Measurements from ENCODE around the gene GGNBP2. TPM values are rescaled to one million over a fixed set of nuclear protein-coding genes. Genes with fewer than 3 reads are reported as not detected.

The GGNBP2 gene
- total and polyA plus RNA-seq, 2 of the 8 experiments (the other 6 are each of a cell fraction or from before 2014, with no cell fraction given), result 29.2 to 35.8 TPM

GRCh38 chr17:36611345-36612072 lies 66.8 kb downstream of the GGNBP2 start:
- H3K4me2 ChIP-seq (ENCODE audit: insufficient read depth in 1 of 2, low read depth in 2 of 2, low read length in 2 of 2), result no peak overlapping the region
- 0 out of 4 replicates have a peak, but pooled peaks cover 0 to 2% of the 10 kb centered on the region in 2 experiments for H3K79me2 ChIP-seq (ENCODE audit: control insufficient read depth in 1 of 2, insufficient read depth in 2 of 2, low read length in 2 of 2)
- no peak overlapping the region for H2BK12ac ChIP-seq (ENCODE audit: low read depth, low read length)
- no peak overlapping the region for H4K91ac ChIP-seq (replicated peaks; ENCODE audit: insufficient read length, low read length)
- 0 out of 8 replicates have a peak, but pooled peaks cover 0 to 3% (median 0%) of the 10 kb centered on the region in 4 experiments for H3K36me3 ChIP-seq (ENCODE audit: control insufficient read depth in 2 of 4, insufficient read depth in 4 of 4, low read length in 3 of 4)
- DNase-seq (ENCODE audit: low read depth in 1 of 2, low spot score in 2 of 2), result no peak
- H3K9ac ChIP-seq (replicated peaks in 1 of 4; ENCODE audit: extremely low read depth in 1 of 4, low read depth in 3 of 4, low read length in 3 of 4), result no peak overlapping the region
- no peak overlapping the region for H3K4ac ChIP-seq (replicated peaks; ENCODE audit: insufficient read length, low read depth, low read length)
- CTCF ChIA-PET (ENCODE audit: partially characterized antibody), result interaction anchor here (1.2 to 9.9 kb wide), 9 partner anchors 9 to 628 kb away, joined by 3 to 122 read pairs (median 4); partner anchors contain the start of gene MRM1
- H4K20me1 ChIP-seq (replicated peaks in 1 of 2; ENCODE audit: control insufficient read depth in 1 of 2, insufficient read depth in 2 of 2, low read length in 2 of 2), result peaks cover 2 to 3% of the 10 kb centered on the region in 2 experiments
- no peak overlapping the region for H2BK5ac ChIP-seq (ENCODE audit: low read depth, low read length)
- H3K4me1 ChIP-seq (replicated peaks in 1 of 4; ENCODE audit: control insufficient read depth in 3 of 4, insufficient read depth in 4 of 4, low read length in 3 of 4), result peaks cover 9 to 20% (median 16%) of the 10 kb centered on the region in 4 experiments
- no peak overlapping the region for H4K5ac ChIP-seq (ENCODE audit: insufficient read length, low read depth, low read length)
- H3K79me1 ChIP-seq (ENCODE audit: low read depth, low read length), result no peaks in the 10 kb centered on the region; the same call in 1 of the 2 replicates
- H2BK120ac ChIP-seq (replicated peaks; ENCODE audit: low read depth, low read length), result no peak overlapping the region
- no peak overlapping the region for H3K56ac ChIP-seq (replicated peaks; ENCODE audit: insufficient read length, low read depth, low read length)
- no peak overlapping the region for H3K27ac ChIP-seq (ENCODE audit: low read depth, low read length)
- H2AK5ac ChIP-seq (ENCODE audit: low read depth, low read length), result no peak overlapping the region
- no peak overlapping the region for H3K14ac ChIP-seq (ENCODE audit: insufficient read length)
- no peak overlapping the region for H4K8ac ChIP-seq (ENCODE audit: extremely low read depth, insufficient read depth, low read length)
- H3K23me2 ChIP-seq (ENCODE audit: low read depth, low read length), result no peaks in the 10 kb centered on the region
- no peak overlapping the region for H2AFZ ChIP-seq (ENCODE audit: low read length)
- H2BK15ac ChIP-seq (ENCODE audit: low read length), result no peak overlapping the region
- FAIRE-seq, result no peak
- POLR2A ChIA-PET (ENCODE audit: partially characterized antibody), result interaction anchor here (0.7 to 6.3 kb wide), 3 partner anchors 11 to 67 kb away, joined by 3 to 50 read pairs (median 3); partner anchors contain the start of genes GGNBP2 and MRM1
- 93% methylated on average over 9 of the region's 9 CpGs; no CpG with 5 or more reads in 1 of the 2 experiments for whole genome bisulfite sequencing, 2 experiments (ENCODE audit: extremely low coverage in 1 of 2, insufficient coverage in 1 of 2, insufficient read length in 1 of 2, insufficient replicate concordance in 2 of 2, low coverage in 1 of 2, low lambda C conversion rate in 2 of 2, missing lambda C conversion rate in 1 of 2)
- H3K27me3 ChIP-seq (replicated peaks in 1 of 4; ENCODE audit: control insufficient read depth in 3 of 4, extremely low read depth in 1 of 4, insufficient read depth in 3 of 4, low read length in 3 of 4), result no peaks in the 10 kb centered on the region
- no peak overlapping the region for H2BK20ac ChIP-seq (ENCODE audit: low read length)
- no peak overlapping the region for H3K4me3 ChIP-seq (ENCODE audit: extremely low read depth in 1 of 4, insufficient read depth in 2 of 4, low read depth in 3 of 4, low read length in 4 of 4)
- no peaks in the 10 kb centered on the region for H3K9me3 ChIP-seq (ENCODE audit: insufficient read depth in 2 of 2, low read depth in 1 of 2, low read length in 1 of 2)
- H3K18ac ChIP-seq (ENCODE audit: extremely low read depth, low read length), result no peak overlapping the region
- H3K23ac ChIP-seq (ENCODE audit: insufficient read length), result no peak overlapping the region
- TF ChIP-seq TAF1 (IDR thresholded peaks at IDR 0.05; ENCODE audit: low read depth, low read length) (no peak), PHF8 (conservative IDR thresholded peaks at IDR 0.05; ENCODE audit: low read depth, low read length) (no peak), CHD2 (IDR thresholded peaks at IDR 0.05; ENCODE audit: low read length) (no peak), FOSL1 (IDR thresholded peaks at IDR 0.05; ENCODE audit: insufficient read depth, low read depth, low read length) (no peak), EP300 (IDR thresholded peaks at IDR 0.05; ENCODE audit: borderline replicate concordance in 1 of 2, low read depth in 2 of 2, low read length in 2 of 2) (no peak), HDAC6 (IDR thresholded peaks at IDR 0.05; ENCODE audit: low read depth, low read length) (no peak), RFX5 (IDR thresholded peaks at IDR 0.05; ENCODE audit: borderline replicate concordance, low read depth, low read length) (no peak), RXRA (IDR thresholded peaks at IDR 0.05; ENCODE audit: insufficient read depth, low read depth, low read length) (no peak), BRCA1 (IDR thresholded peaks at IDR 0.05; ENCODE audit: low read depth, low read length) (no peak), SUZ12 (IDR thresholded peaks at IDR 0.05; ENCODE audit: low read length) (no peak), RBBP5 (IDR thresholded peaks at IDR 0.05; ENCODE audit: borderline replicate concordance, low read depth, low read length) (no peak)
